ENCODE results near the gene B3GNT9.

Gene B3GNT9

DNA sequence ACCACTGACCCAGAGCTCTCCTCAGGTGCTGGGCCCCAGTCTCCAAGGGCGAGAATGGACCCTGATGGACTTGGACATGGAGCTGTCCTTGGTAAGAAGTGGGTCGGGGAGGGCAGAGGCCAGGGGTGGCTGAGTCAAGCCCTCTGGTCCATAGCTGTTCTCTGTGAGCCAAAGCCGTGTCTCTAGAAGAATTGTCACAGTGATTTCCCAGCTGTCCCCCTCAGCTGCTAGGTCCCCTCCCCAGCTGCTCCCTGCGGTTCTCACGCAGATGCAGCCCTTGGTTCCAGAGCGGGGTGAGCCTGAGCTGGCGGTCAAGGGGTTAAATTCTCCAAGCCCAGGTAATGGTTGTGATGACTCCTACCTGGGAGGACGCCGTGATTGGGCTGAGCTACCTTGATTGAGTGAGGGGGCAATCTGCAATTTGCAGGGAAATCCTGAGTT lies 18.2 kb upstream of the B3GNT9 start:
- ChIA-PET CTCF (interaction anchor here (1.3 to 3.5 kb wide), 5 partner anchors 9 to 151 kb away, joined by 4 to 19 read pairs (median 12); partner anchors contain the start of genes FBXL8 and TRADD), POLR2A (interaction anchor here (0.9 to 2.4 kb wide), 3 partner anchors 8 to 236 kb away, joined by 3 to 9 read pairs (median 6); no protein-coding TSS in a partner anchor)

DNA sequence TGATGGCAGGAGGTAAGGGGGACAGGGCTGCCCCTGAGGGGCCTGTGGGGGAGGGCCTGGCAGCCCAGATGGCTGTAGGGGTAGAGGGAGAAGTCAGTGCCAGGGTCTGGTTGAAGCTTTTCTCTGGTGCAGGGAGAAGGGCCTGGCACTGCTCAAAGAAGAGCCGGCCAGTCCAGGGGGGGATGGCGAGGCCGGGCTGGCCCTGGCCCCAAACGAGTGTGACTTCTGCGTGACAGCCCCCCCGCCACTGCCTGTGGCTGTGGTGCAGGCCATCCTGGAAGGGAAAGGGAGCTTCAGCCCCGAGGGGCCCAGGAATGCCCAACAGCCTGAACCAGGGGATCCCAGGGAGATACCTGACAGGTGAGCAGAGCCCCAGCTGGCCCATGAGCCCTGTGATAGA lies 16.8 kb upstream of the B3GNT9 start:
- TF ChIP-seq CTBP1 (IDR thresholded peaks at IDR 0.05; ENCODE audit: borderline replicate concordance), result no peak
- TF ChIP-seq, protein P1, sequence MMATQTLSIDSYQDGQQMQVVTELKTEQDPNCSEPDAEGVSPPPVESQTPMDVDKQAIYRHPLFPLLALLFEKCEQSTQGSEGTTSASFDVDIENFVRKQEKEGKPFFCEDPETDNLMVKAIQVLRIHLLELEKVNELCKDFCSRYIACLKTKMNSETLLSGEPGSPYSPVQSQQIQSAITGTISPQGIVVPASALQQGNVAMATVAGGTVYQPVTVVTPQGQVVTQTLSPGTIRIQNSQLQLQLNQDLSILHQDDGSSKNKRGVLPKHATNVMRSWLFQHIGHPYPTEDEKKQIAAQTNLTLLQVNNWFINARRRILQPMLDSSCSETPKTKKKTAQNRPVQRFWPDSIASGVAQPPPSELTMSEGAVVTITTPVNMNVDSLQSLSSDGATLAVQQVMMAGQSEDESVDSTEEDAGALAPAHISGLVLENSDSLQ (IDR thresholded peaks at IDR 0.05), result no peak
- TF ChIP-seq NFRKB (IDR thresholded peaks at IDR 0.05), result no peak
- no peak for TF ChIP-seq SUZ12 (IDR thresholded peaks at IDR 0.05)
- TF ChIP-seq HDGF (IDR thresholded peaks at IDR 0.05; ENCODE audit: borderline replicate concordance), result no peak
- TF ChIP-seq SP1 (IDR thresholded peaks at IDR 0.05), result no peak
- TF ChIP-seq FOXA1 (IDR thresholded peaks at IDR 0.05), result no peak
- ChIA-PET POLR2A (interaction anchor here (1.2 kb wide), 1 partner anchor 150 kb away, joined by 3 read pairs; no protein-coding TSS in a partner anchor), CTCF (interaction anchor here (1.0 kb wide), 1 partner anchor 12 kb away, joined by 4 read pairs; no protein-coding TSS in a partner anchor)
- no peak for DNase-seq (ENCODE audit: extremely low spot score)

More for the DNA sequence above, 18.2 kb upstream of the B3GNT9 start:
- TF ChIP-seq NFRKB (IDR thresholded peaks at IDR 0.05), result no peak
- TF ChIP-seq SP1 (IDR thresholded peaks at IDR 0.05), result no peak
- no peak for TF ChIP-seq FOXM1 (IDR thresholded peaks at IDR 0.05; ENCODE audit: borderline replicate concordance)
- TF ChIP-seq FOXA1 (IDR thresholded peaks at IDR 0.05), result no peak
- TF ChIP-seq L3MBTL2 (conservative IDR thresholded peaks at IDR 0.05), result no peak
- TF ChIP-seq CTBP1 (IDR thresholded peaks at IDR 0.05; ENCODE audit: borderline replicate concordance), result no peak
- TF ChIP-seq SUZ12 (IDR thresholded peaks at IDR 0.05), result no peak
- TF ChIP-seq, protein P1 (IDR thresholded peaks at IDR 0.05), result no peak
- no peak for TF ChIP-seq ELF4 (IDR thresholded peaks at IDR 0.05)
- TF ChIP-seq TARDBP (IDR thresholded peaks at IDR 0.05), result no peak
- no peak for TF ChIP-seq ARNT (IDR thresholded peaks at IDR 0.05)
- no peak for TF ChIP-seq LEF1 (IDR thresholded peaks at IDR 0.05; ENCODE audit: borderline replicate concordance)
- no peak for DNase-seq (ENCODE audit: extremely low spot score)

DNA sequence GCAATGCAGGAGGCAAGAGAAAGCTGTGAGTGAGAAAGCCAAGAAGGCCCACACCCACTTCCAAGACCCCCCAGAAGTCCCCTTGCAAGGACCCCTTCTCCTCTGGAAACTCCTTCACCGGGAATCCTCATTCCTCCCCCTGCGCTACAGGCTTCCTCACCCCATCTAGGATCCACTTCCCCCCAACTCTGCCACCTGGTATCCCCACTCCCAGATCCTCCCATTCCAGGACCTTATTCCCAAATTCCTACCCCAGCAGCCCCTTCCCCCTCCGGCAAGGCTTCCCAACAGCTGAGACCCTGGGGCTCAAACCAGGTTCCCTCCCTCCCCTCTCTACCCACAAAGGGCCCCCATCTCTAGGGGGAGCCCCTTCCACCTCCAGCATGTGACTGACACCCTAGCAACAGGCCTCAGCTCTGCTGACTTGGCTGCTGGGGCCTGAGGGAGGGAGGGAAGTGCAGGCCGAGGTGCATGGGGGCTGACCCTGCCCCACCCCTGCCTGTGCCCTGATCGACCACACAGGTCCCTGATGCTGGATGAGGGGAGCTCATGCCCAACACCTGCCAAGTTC lies 15.9 kb upstream of the B3GNT9 start:
- no peak for DNase-seq (ENCODE audit: extremely low spot score)
- CTCF ChIA-PET, result interaction anchor here (1.0 kb wide), 1 partner anchor 11 kb away, joined by 4 read pairs; no protein-coding TSS in a partner anchor
- TF ChIP-seq SUZ12 (IDR thresholded peaks at IDR 0.05), result no peak
- TF ChIP-seq HDGF (IDR thresholded peaks at IDR 0.05; ENCODE audit: borderline replicate concordance), result no peak
- no peak for TF ChIP-seq L3MBTL2 (conservative IDR thresholded peaks at IDR 0.05)
- TF ChIP-seq SP1 (IDR thresholded peaks at IDR 0.05), result no peak
- POLR2A ChIA-PET, result interaction anchor here (1.2 kb wide), 1 partner anchor 149 kb away, joined by 3 read pairs; no protein-coding TSS in a partner anchor

DNA sequence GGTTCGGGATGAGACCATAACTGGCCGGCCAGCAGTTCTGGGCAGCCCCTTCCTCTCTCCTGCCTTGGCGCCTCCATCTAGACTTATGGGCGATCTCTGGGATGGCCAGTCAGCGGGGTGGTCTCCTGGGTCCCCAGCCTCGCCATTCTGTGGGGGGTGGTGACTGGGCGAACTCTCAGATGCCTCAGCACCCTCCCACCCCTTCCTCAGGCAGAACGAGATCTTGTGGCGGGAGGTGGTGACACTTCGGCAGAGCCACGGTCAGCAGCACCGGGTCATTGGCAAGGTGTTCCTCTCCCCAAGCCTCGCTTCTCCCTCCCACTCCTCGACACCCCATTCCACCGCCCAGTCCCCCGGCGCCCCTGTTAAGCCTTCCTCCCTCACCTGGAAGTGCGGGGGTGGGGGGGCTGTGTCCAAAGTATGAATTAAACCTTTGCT lies 15.3 kb upstream of the B3GNT9 start:
- CTCF ChIA-PET, result no interaction called here
- no peak for TF ChIP-seq FOXM1 (IDR thresholded peaks at IDR 0.05; ENCODE audit: borderline replicate concordance)
- TF ChIP-seq HDGF (IDR thresholded peaks at IDR 0.05; ENCODE audit: borderline replicate concordance), result no peak
- POLR2A ChIA-PET, result no interaction called here
- no peak for DNase-seq (ENCODE audit: extremely low spot score)

DNA sequence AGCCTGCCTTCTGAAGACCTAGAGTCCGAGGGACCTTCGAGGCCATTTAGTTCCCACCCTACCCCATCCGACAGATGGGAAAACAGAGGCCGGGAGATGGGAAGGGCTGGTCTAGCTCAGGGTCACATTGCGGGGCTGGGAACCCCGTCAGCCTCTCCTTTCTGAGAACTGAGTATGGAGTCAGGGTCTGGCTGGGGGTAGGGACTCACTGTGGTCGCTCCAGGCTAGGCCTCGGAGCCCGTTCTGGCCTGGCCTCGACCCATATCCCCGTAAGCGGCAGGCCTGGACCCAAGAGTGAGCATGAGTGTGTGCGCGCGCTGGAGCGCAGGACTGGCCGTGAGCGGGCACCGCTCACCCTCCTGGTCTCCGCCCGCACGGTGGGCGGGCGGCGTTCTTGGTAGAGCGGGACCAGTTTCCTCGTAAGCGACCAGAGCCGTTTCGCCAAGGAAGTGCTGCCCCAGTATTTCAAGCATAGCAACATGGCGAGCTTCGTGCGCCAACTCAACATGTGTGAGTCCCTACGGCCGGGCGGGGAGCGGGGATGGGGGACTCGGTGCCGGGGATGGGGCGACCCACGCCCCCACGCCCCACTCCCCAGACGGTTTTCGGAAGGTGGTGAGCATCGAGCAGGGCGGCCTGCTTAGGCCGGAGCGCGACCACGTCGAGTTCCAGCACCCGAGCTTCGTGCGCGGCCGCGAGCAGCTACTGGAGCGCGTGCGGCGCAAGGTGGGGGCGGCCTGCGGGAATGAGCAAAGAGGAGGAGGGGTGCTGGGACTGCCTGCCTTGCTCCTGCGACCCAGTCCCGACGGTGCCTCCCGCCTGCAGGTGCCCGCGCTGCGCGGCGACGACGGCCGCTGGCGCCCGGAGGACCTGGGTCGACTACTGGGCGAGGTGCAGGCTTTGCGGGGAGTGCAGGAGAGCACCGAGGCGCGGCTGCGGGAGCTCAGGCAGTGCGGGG lies 14.6 kb upstream of the B3GNT9 start:
- ChIA-PET CTCF (no interaction called here), POLR2A (no interaction called here)
- TF ChIP-seq L3MBTL2 (conservative IDR thresholded peaks at IDR 0.05) (no peak), TARDBP (IDR thresholded peaks at IDR 0.05) (no peak), ZNF384 (IDR thresholded peaks at IDR 0.05) (no peak), SP1 (IDR thresholded peaks at IDR 0.05) (no peak), ARNT (IDR thresholded peaks at IDR 0.05) (no peak), FOXM1 (IDR thresholded peaks at IDR 0.05; ENCODE audit: borderline replicate concordance) (no peak), NFRKB (IDR thresholded peaks at IDR 0.05) (no peak), LEF1 (IDR thresholded peaks at IDR 0.05; ENCODE audit: borderline replicate concordance) (no peak), FOXA1 (IDR thresholded peaks at IDR 0.05) (no peak)
- DNase-seq (ENCODE audit: extremely low spot score), result no peak

DNA sequence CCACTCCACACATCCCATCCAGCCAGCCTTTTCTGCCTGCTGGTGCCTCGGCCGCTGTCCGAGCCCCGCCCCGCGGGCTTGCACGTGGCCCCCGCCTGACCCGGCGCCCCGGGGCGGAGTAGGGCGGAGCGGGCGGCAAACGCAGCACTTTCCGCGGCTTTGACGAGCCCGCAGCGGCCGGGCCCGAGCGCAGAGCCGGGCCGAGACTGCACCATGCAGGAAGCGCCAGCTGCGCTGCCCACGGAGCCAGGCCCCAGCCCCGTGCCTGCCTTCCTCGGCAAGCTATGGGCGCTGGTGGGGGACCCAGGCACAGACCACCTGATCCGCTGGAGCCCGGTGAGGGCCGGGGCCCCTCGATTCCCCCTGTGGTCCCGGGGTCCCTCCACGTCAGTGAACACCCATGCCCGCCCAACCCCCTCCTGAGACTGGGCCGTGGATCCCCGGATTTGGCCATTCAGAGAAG lies 13.8 kb upstream of the B3GNT9 start, which contains the start of gene HSF4:
HSF4 (plus strand) TSS at position 147 of the 463 bp plus-strand sequence; CDS start at position 214, 67 bp downstream.
- CTCF ChIA-PET, result no interaction called here
- no peak for DNase-seq (ENCODE audit: extremely low spot score)
- TF ChIP-seq SP1 (IDR thresholded peaks at IDR 0.05) (no peak), LEF1 (IDR thresholded peaks at IDR 0.05; ENCODE audit: borderline replicate concordance) (no peak), NFRKB (IDR thresholded peaks at IDR 0.05) (no peak), FOXK2 (IDR thresholded peaks at IDR 0.05) (no peak)
- POLR2A ChIA-PET, result no interaction called here

DNA sequence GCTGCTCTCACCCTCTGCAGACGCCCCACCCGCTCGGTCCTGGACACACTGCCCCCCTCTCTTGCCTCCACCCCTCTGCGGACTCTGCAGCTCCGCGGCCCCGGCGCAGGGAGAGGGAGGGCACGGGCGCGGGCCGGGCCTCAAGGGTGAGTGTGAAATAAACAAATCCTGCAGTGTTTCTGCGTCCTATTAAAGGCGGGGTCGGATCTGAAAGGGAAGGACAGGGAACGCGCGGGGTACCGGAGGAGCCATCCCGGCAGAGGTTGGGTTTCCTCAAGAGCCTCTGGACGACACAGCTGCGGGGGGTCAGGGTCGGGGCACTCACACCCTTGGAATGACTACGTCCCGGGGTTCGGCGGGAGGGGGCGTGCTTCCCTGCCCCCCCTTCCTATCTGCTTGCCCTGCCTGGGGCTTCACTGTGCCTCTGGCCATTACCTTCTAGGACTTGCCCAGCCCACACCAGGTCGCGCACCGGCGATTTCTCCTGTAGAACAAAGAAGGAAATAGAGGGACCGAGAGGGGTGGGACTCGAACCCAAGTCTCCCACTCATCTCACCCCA lies 13.3 kb upstream of the B3GNT9 start:
- no peak for DNase-seq (ENCODE audit: extremely low spot score)
- POLR2A ChIA-PET, result no interaction called here
- CTCF ChIA-PET, result no interaction called here
- TF ChIP-seq CTBP1 (IDR thresholded peaks at IDR 0.05; ENCODE audit: borderline replicate concordance) (no peak), TARDBP (IDR thresholded peaks at IDR 0.05) (no peak), SP1 (IDR thresholded peaks at IDR 0.05) (no peak), FOXK2 (IDR thresholded peaks at IDR 0.05) (no peak), ARNT (IDR thresholded peaks at IDR 0.05) (no peak), LEF1 (IDR thresholded peaks at IDR 0.05; ENCODE audit: borderline replicate concordance) (no peak), HDGF (IDR thresholded peaks at IDR 0.05; ENCODE audit: borderline replicate concordance) (no peak), SUZ12 (IDR thresholded peaks at IDR 0.05) (no peak), L3MBTL2 (conservative IDR thresholded peaks at IDR 0.05) (no peak), BHLHE40 (IDR thresholded peaks at IDR 0.05; ENCODE audit: borderline replicate concordance) (no peak), FOXA1 (IDR thresholded peaks at IDR 0.05) (no peak), FOXM1 (IDR thresholded peaks at IDR 0.05; ENCODE audit: borderline replicate concordance) (no peak)
- TF ChIP-seq, protein P1 (IDR thresholded peaks at IDR 0.05), result no peak
